HG02623 (cell line): ENCODE data around the gene C3.

Experiments used
- ATAC-seq: cut with Tn5 transposase; IDR thresholded peaks from one replicate; pipeline ENCODE4 v1.9.1; 2021; ENCODE audit warnings: moderate library complexity; ENCODE audit not compliant: unreplicated experiment

C3 gene

DNA sequence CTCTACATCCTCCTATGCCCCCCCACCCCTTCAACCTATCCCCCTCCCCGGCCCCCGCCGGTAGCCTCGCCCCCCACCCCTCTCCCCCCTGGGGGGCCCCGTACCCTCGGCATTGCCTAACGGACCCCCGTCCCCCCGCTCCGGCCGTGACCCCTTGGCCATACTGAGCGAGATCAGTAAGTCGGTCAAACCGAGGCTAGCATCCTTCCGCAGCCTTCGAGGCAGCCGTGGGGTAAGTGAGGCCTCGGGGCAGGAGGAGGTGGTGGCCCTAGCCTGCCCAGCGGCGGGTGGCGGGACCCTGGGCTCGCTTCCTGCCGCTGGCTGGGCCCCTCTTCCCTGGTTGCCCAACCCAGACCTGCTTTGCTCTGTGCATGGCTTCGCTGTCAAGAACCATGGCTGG, 25.5 kb upstream of the C3 start:
- no peak for ATAC-seq

DNA sequence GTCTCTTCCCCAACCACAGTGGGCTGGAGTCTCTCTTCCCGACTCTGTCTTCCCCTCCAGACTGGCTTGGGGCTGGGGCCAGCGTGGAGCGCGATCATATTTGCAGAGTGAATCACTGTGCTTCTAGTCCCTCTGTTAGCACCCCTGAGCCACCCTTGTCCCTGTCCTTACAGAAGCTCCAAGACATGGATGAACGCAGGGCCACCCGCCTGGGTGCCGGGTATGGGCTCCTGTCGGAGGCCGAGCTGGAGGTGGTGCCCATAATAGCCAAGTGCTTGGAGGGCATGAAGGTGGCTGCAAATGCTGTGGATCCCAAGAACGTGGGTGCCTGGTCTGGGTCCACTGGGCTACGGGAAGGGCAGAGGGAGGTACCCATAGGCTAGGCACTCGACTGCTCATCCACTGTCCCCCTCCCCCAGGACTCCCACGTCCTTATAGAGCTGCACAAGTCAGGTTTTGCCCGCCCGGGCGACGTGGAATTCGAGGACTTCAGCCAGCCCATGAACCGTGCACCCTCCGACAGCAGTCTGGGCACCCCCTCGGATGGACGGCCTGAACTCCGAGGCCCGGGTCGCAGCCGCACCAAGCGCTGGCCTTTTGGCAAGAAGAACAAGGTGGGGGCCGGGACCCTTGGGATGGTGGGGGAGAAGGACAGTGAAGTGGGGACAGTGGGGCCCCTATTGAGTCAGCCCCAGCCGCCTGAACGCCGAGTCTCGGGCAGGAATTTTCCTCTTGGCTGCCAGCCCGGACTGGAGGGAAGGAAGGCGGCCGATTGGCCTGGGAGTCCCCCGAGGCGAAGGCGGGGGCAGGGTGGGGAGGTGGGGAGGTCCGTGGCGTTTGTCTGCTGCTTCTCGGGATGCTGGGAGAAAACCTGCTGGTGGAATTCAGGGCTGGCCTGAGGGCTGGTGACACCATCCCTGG, 24.2 kb upstream of the C3 start:
- ATAC-seq, result no peak

- no peak for ATAC-seq
These were observed 23.4 kb upstream of the C3 start for GRCh38 chr19:6743714-6744380.

- ATAC-seq, result no peak
These were observed 22.6 kb upstream of the C3 start for GRCh38 chr19:6743066-6743465.

DNA sequence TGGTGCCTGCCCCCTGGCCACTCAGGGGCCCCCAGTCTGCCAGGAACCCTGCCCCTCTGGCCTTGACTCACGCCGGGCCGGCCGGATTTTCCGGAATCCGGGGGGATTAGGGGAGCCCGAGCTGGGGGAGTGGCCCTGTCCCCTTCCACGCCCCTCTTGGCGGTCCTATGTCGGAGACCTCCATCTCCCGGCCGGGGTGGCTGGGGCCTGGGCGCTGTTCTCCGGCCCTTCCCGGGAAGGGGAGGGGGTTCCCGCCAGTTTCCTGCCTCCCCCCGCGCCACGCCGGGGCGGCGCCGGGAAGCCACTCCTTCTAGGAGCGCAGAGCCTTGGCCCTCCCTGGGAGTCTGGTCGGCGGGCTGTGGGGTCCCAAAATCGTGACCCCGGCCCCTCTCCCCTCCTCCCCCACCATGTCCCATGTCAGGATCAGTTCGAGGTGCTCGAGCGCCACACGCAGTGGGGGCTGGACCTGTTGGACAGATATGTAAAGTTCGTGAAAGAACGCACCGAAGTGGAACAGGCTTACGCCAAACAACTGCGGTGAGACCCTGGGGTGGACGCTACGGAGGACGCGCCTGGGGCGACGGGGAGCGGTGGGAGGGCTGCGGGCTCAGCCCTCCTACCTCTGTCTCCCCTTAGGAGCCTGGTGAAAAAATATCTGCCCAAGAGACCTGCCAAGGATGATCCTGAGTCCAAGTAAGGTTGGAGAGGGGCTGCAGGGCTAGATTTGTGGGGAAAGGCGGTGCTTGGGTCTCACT, 20.3 kb upstream of the C3 start:
- ATAC-seq, result no peak

DNA sequence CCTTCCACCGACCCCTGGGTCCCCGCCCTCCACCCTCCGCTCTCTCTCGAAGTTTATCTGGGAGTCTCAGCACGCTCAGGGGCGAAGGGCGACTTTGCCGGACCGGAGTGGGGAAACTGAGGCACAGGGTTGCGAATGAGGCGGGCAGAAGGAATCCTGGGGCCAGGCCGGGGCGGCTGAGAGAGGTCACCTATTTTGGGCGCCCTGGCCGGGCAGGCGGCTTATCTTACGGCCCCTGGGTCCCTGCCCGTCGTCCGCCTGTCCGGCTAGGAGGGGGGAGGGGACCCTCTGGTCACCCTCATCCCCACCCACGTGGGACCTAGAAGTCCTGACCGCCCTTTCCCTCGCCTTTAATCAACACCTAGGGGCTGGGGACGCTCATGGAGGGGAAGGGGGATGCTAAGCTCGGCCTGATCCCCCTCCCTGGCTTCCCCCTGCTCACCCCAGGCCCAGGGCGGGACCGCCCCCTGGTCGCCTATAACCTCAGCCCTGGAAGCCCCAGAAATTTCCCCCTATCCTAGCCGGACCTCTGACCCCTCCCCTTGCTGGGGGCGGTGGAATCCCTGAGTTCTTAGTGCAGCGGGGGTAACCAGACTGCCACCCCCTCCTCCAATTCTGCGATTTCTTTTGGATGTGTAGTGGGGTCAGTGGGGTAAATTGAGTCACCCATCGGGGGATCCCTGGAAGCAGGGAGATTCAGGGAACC, 19.6 kb upstream of the C3 start:
- ATAC-seq, result no peak

GRCh38 chr19:6739390-6739882, 19.0 kb upstream of the C3 start, which contains the start of gene TRIP10:
TSS of gene TRIP10 (plus strand) at chr19:6739680. CDS start at chr19:6739762, 82 bp downstream.
- no peak for ATAC-seq

GRCh38 chr19:6738787-6739389, 18.4 kb upstream of the C3 start:
- no peak for ATAC-seq

- no peak for ATAC-seq
These were observed 17.7 kb upstream of the C3 start for GRCh38 chr19:6737873-6738786.

DNA sequence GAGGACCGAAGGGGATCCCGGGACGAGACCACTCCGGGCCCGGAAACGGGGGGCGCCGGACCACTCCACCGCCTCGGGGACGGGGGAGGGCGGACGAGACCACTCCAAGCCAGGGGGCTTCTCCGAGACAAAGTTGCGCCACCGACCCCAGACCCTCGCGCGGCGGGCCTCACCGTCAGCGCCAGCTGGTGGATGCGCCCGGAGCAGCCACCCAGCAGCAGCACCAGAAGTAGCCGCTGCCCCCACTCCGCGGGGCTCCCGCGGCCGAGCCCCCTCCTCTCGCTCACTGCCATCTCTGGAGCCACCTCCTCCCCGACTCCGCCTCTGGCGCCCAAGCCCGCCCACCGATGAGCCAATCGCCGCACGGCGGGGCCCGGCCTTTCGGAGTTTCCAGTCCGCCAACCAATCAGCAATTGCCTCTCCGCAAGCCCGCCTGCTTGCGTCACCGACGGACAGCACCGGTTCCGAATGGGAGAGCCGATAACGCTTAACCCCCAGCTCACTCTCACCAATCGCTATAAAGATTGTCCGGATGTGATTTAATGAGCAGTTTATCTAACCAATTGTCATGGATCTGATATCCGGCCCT, 16.9 kb upstream of the C3 start, which contains the start of gene GPR108:
Gene GPR108, minus strand, starts transcription at position 297 of the 589 bp plus-strand sequence. Its CDS starts 4 bp downstream, at position 293.
- peak; percentile 63 for ATAC-seq

GRCh38 chr19:6736917-6737283, 16.4 kb upstream of the C3 start:
- ATAC-seq, result no peak

DNA sequence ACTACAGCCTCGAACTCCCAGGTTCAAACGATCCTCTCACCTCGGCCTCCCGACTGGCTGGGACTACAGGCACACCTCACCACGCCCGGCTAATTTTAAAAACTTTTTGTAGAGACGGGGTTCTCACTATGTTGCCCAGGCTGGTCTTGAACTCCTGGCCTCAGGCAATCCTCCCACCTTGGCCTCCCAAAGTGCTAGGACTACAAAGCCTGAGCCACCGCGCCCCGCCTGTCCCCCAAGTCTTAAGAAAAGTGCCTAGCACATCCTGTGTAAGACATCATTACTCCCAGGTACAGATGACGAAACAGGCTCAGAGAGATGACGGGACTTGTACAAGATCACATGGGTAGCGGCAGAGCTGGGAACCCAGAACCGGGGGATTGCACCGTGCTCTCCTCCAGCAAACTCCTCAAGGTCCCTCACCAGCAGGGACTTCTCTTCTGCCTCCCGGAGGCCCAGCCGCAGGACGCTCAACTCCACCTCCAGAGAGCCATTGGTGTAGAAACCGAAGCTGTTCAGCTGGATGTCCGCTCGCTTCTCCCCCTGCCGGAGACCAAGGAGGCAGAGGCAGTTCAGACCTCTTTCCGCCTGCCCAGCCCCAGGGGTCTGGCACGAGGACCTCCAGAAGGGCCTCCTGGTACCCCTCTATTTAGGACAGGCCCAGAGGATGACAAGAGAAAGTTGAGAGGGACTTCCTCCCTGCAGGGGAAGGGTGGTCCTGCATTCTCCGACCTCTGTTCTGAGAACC, 15.9 kb upstream of the C3 start:
- no peak for ATAC-seq

- ATAC-seq, result no peak
These were observed 14.9 kb upstream of the C3 start for GRCh38 chr19:6735181-6735911.

- no peak for ATAC-seq
These were observed 13.7 kb upstream of the C3 start for GRCh38 chr19:6734096-6734696.

DNA sequence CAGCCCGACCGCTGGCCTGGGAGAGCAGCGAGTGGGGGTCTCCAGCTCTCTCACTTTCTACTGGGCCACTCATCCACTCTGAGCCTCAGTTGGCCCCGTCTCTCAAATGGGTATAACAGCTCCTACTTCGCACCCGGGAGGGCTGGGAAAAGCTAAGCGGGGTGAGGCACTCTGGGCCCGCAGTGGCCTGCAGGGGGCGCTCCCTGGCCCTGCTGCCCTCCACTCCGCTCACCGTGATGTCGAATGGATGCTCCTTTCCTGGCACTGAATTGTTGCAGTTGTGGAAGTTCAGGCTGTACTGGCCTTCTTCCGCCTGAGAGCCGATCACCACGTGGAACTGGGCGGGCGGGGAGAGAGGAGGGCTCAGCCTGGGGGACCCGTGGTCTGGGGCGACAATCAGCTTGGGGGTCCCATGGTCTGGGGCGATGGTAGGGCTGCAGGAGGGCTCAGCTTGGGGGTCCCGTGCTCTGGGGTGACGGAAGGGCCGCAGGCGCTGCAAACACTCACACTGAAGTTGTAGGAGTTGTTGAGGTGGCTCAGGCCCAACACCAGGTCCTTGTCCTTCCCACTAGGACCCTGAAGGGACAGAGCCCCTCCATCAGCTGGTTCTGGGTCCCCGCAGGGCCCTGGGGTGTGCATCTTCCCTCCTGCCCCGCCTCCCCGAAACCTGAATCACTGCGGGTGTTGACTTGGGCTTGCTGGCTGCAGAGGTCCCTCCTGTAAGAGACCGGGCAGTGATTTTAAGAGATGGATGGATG, 13.1 kb upstream of the C3 start:
- no peak for ATAC-seq

DNA sequence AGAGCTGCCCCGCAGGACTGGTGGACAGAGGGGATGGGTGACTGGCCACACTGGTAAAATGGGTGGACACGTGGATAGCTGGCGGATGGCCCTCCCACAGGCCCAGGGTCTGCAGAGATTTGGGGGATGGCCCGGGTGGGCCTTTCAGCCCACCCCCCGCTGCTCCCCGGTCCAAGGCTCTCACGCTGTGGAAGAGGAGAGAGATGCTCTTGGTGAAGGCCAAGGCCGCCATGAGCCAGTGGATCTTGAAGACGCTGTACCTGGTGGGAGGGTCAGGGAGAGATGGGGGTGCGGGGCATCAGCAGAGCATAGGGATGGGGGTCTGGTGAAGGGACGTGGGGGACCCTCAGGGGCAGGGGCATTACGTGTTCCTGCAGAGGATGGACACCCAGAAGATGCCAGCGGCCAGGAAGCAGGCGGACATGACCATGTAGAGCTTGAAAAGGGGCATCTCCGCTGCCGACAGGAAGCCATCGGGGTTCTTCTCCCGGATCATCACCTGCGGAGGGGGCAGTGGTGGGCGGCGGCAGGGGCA, 12.4 kb upstream of the C3 start:
- no peak for ATAC-seq
